K562 (cell line): ENCODE measurements around the gene ACO2.

ENCODE experiments used
- CHAMP1 ChIP-seq: fragments of 450-650 bp; IDR thresholded peaks from 2 replicates; pipeline ENCODE4 v1.6.1; 2016; ENCODE audit warnings: mild to moderate bottlenecking
- CTCF ChIP-seq, 3 experiments: IDR thresholded peaks in 2 of 3; conservative IDR thresholded peaks in 1 of 3; 2 replicates each; pipeline ENCODE4 v1.5.1; 2011 to 2012; ENCODE audit warnings: low read length in 3 of 3, mild to moderate bottlenecking in 3 of 3, control low read depth in 2 of 3, improper control_type of control experiment in 1 of 3, inconsistent platforms in 1 of 3, low read depth in 1 of 3, mixed read lengths in 1 of 3, moderate library complexity in 1 of 3; ENCODE audit not compliant: insufficient read depth in 2 of 3
- ELK1 ChIP-seq: sonication (generic); formaldehyde crosslinking; IDR thresholded peaks from 2 replicates; pipeline ENCODE4 v1.8.1; 2022; ENCODE audit warnings: missing genetic modification reagents
- EP300 ChIP-seq: IDR thresholded peaks from 2 replicates; pipeline ENCODE4 v1.6.1; 2012; ENCODE audit warnings: low read length, improper control_type of control experiment
- NFIC ChIP-seq: fragments of 450-650 bp; IDR thresholded peaks from 2 replicates; pipeline ENCODE4 v1.6.1; 2017; ENCODE audit warnings: mild to moderate bottlenecking, inconsistent platforms
- SIX5 ChIP-seq, 2 experiments: IDR thresholded peaks; 2 replicates each; pipeline ENCODE4 v1.6.1; 2011; ENCODE audit warnings: low read length in 2 of 2, borderline replicate concordance in 1 of 2, low read depth in 1 of 2, mild to moderate bottlenecking in 1 of 2, moderate library complexity in 1 of 2; ENCODE audit not compliant: insufficient read depth in 1 of 2
- TSHZ1 ChIP-seq: fragments of 250-450 bp; sonication (Bioruptor Pico); IDR thresholded peaks from 2 replicates; pipeline ENCODE4 v1.4.0; 2020; ENCODE audit warnings: mild to moderate bottlenecking, moderate library complexity
- ZC3H4 ChIP-seq: sonication (generic); formaldehyde crosslinking; IDR thresholded peaks from 2 replicates; pipeline ENCODE4 v1.9.0; 2021; ENCODE audit warnings: missing genetic modification reagents, borderline replicate concordance

- no peak for TF ChIP-seq CHAMP1
- TF ChIP-seq SIX5 (IDR thresholded peaks at IDR 0.05; ENCODE audit: borderline replicate concordance in 1 of 2, insufficient read depth in 1 of 2, low read depth in 1 of 2, low read length in 2 of 2): no peak
- no peak for TF ChIP-seq NFIC
- no peak for TF ChIP-seq ZC3H4 (CRISPR knock-in tag)
- no peak for TF ChIP-seq TSHZ1 (CRISPR knock-in tag)
- TF ChIP-seq ELK1: no peak
- no peak for TF ChIP-seq CTCF (IDR thresholded peaks at IDR 0.05 in 2 of 3, conservative IDR thresholded peaks at IDR 0.05 in 1 of 3; ENCODE audit: insufficient read depth in 2 of 3, low read depth in 1 of 3, low read length in 3 of 3)
- no peak for TF ChIP-seq EP300
These were observed 73.3 kb downstream of the ACO2 start for GRCh38 chr22:41542224-41542623.
